Mammary epithelial cell (primary cell): ENCODE measurements around the gene BRF1.

Experiments
- CTCF ChIP-seq, 2 donors: IDR thresholded peaks in 1 of 2; conservative IDR thresholded peaks in 1 of 2; 2 replicates each; pipeline ENCODE4 v1.5.1; 2011 to 2012; ENCODE audit warnings: inconsistent platforms in 2 of 2, low read length in 2 of 2, mild to moderate bottlenecking in 2 of 2, control low read depth in 1 of 2, low read depth in 1 of 2; ENCODE audit not compliant: insufficient read depth in 1 of 2; ENCODE audit errors: extremely low read depth in 1 of 2
- EZH2 ChIP-seq: IDR thresholded peaks from 2 replicates; pipeline ENCODE4 v1.6.1; 2012; ENCODE audit warnings: low read length, inconsistent platforms, borderline replicate concordance

- TF ChIP-seq CTCF (conservative IDR thresholded peaks at IDR 0.05 in 1 of 2, IDR thresholded peaks at IDR 0.05 in 1 of 2; ENCODE audit: extremely low read depth in 1 of 2, insufficient read depth in 1 of 2, low read depth in 1 of 2, low read length in 2 of 2): no peak
- no peak for TF ChIP-seq EZH2
Measured at GRCh38 chr14:105211758-105212089, 89.1 kb downstream of the BRF1 start.
